Vagina (tissue), 2 donors: ENCODE data around the gene CD4. TPM values are rescaled to one million over a fixed set of nuclear protein-coding genes. Genes with fewer than 3 reads are reported as not detected.

Experiments used
- DNase-seq, 2 donors: peaks; one replicate each; pipeline ENCODE4 v3.0.0-alpha.2; 2017; ENCODE audit errors: extremely low spot score in 2 of 2
- H3K27ac ChIP-seq: fragments of 200-600 bp; sonication (generic); one replicate; pipeline ENCODE4 v1.5.1; 2019
- H3K27me3 ChIP-seq: fragments of 200-600 bp; sonication (generic); one replicate; pipeline ENCODE4 v1.5.1; 2019
- H3K36me3 ChIP-seq, 2 donors: fragments of 200-600 bp; sonication (generic); one replicate each; pipeline ENCODE4 v1.5.1; 2017 to 2019
- H3K4me1 ChIP-seq: fragments of 200-600 bp; sonication (generic); one replicate; pipeline ENCODE4 v1.5.1; 2019
- H3K4me3 ChIP-seq, 2 donors: fragments of 200-600 bp; sonication (generic); 1 replicate in 1 of 2; 2 replicates in 1 of 2; pipeline ENCODE4 v1.5.1; 2016 to 2019
- H3K9me3 ChIP-seq: fragments of 200-600 bp; sonication (generic); one replicate; pipeline ENCODE4 v1.5.1; 2019
- POLR2A ChIP-seq, 2 donors: fragments of 450-650 bp; IDR thresholded peaks; one replicate each; pipeline ENCODE4 v1.6.1; 2017; ENCODE audit warnings: antibody characterized with exemption in 2 of 2, mild to moderate bottlenecking in 2 of 2, moderate library complexity in 2 of 2
- POLR2AphosphoS5 ChIP-seq, 2 donors: sonication (generic); formaldehyde crosslinking; IDR thresholded peaks; one replicate each; pipeline ENCODE4 v1.9.0; 2017; ENCODE audit warnings: antibody characterized with exemption in 2 of 2, mild to moderate bottlenecking in 2 of 2, low read depth in 1 of 2; ENCODE audit not compliant: insufficient read depth in 1 of 2
- intact Hi-C: fragments of 100-400 bp; cut with DNase I; formaldehyde crosslinking; loops from one replicate; pipeline ENCODE4 v1.15.1; 2023
- total RNA-seq: library from RNA; depleted of rRNA; stranded (reverse); fragments of >200 nt; gene quantifications from one replicate; pipeline ENCODE4 v1.2.3, GENCODE V29; 2016
- TF ChIP-seq, protein P1 (sequence below), 3 experiments: fragments of 450-650 bp in 2 of 3; fragments of 200-600 bp in 1 of 3; sonication (generic) in 1 of 3; IDR thresholded peaks; one replicate each; pipeline ENCODE4 v1.5.1; 2017 to 2019; ENCODE audit warnings: antibody characterized with exemption in 3 of 3, mild to moderate bottlenecking in 2 of 3, moderate library complexity in 2 of 3

CD4 gene
- total RNA-seq, 1 donor from 2014 or later, result 14.2 TPM

GRCh38 chr12:6830286-6830890 lies 41.1 kb downstream of the CD4 start:
- Histone ChIP-seq H3K27ac (no peak overlapping the region), H3K9me3 (no peaks in the 10 kb centered on the region), H3K27me3 (no peaks in the 10 kb centered on the region), H3K4me1 (peaks cover 35% of the 10 kb centered on the region), H3K36me3 (peaks cover 0 to 9% of the 10 kb centered on the region in 2 donors), H3K4me3 (peak overlapping the region in 1 of 2 donors; percentile 90)
- intact Hi-C loops, result no loop called here
- TF ChIP-seq POLR2AphosphoS5 (IDR thresholded peaks at IDR 0.05; ENCODE audit: insufficient read depth in 1 of 2, low read depth in 1 of 2), result no peak
- TF ChIP-seq, protein P1, sequence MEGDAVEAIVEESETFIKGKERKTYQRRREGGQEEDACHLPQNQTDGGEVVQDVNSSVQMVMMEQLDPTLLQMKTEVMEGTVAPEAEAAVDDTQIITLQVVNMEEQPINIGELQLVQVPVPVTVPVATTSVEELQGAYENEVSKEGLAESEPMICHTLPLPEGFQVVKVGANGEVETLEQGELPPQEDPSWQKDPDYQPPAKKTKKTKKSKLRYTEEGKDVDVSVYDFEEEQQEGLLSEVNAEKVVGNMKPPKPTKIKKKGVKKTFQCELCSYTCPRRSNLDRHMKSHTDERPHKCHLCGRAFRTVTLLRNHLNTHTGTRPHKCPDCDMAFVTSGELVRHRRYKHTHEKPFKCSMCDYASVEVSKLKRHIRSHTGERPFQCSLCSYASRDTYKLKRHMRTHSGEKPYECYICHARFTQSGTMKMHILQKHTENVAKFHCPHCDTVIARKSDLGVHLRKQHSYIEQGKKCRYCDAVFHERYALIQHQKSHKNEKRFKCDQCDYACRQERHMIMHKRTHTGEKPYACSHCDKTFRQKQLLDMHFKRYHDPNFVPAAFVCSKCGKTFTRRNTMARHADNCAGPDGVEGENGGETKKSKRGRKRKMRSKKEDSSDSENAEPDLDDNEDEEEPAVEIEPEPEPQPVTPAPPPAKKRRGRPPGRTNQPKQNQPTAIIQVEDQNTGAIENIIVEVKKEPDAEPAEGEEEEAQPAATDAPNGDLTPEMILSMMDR (IDR thresholded peaks at IDR 0.05), result no peak
- TF ChIP-seq POLR2A (IDR thresholded peaks at IDR 0.05), result no peak
- no peak for DNase-seq

DNA sequence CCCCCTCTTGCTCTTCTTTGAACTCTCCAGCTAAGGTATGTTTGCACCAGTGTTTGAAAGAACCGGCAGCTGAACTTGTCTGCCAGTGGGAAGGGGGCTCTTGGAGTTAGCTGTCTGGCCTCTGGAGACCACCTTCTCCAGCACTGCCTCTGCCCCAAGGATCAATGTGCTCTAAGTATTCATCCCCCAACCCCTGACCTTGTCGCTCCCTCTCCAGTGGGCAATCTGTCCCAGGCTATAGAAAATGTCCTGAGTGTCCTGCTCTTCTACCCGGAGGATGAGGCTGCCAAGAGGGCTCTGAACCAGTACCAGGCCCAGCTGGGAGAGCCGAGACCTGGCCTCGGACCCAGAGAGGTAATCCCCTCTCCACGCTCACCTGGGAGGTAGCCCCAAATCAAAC lies 41.7 kb downstream of the CD4 start:
- Histone ChIP-seq H3K27ac (no peak overlapping the region), H3K4me3 (no peak overlapping the region), H3K9me3 (no peaks in the 10 kb centered on the region), H3K27me3 (no peaks in the 10 kb centered on the region), H3K36me3 (peaks cover 0 to 9% of the 10 kb centered on the region in 2 donors), H3K4me1 (peaks cover 29% of the 10 kb centered on the region)
- no peak for TF ChIP-seq POLR2A (IDR thresholded peaks at IDR 0.05)
- TF ChIP-seq, protein P1 (IDR thresholded peaks at IDR 0.05), result no peak
- no peak for TF ChIP-seq POLR2AphosphoS5 (IDR thresholded peaks at IDR 0.05; ENCODE audit: insufficient read depth in 1 of 2, low read depth in 1 of 2)
- intact Hi-C loops, result no loop called here
- DNase-seq, result no peak

DNA sequence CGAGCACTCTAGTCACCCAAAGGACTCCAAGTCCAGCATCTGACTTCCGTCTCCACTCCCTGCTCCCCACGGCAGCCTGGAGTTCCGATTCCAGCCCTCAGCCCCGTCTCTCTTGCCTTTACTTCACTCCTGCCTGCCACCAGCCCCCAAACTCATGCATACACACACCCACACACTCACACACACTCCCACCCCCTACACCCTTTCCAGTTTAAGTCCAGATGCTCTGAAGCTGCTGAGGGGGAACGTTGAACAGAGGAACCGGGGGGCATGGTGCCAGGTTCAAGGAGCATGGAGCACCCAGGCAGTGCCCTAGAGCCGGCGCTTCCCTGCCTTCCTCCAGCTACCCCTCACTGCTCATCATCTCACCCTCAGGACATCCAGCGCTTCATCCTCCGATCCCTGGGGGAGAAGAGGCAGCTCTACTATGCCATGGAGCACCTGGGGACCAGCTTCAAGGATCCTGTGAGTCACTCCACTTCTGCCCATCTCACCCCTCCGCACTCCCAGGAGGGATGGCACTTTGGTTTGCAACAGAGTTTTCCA lies 42.2 kb downstream of the CD4 start:
- peaks cover 0 to 9% of the 10 kb centered on the region in 2 donors for H3K36me3 ChIP-seq
- no peak overlapping the region for H3K27ac ChIP-seq
- peaks cover 29% of the 10 kb centered on the region for H3K4me1 ChIP-seq
- TF ChIP-seq POLR2A (IDR thresholded peaks at IDR 0.05) (no peak), POLR2AphosphoS5 (IDR thresholded peaks at IDR 0.05; ENCODE audit: insufficient read depth in 1 of 2, low read depth in 1 of 2) (no peak)
- TF ChIP-seq, protein P1 (IDR thresholded peaks at IDR 0.05), result no peak
- DNase-seq, result no peak
- intact Hi-C loops, result no loop called here
- no peak overlapping the region for H3K4me3 ChIP-seq
- H3K9me3 ChIP-seq, result no peaks in the 10 kb centered on the region
- no peaks in the 10 kb centered on the region for H3K27me3 ChIP-seq

- DNase-seq, result no peak
- peaks cover 0 to 13% of the 10 kb centered on the region in 2 donors for H3K36me3 ChIP-seq
Observed at GRCh38 chr12:6832125-6832524, 42.8 kb downstream of the CD4 start.

More at GRCh38 chr12:6832125-6832524, 42.8 kb downstream of the CD4 start:
- TF ChIP-seq, protein P1 (IDR thresholded peaks at IDR 0.05), result no peak
- TF ChIP-seq POLR2A (IDR thresholded peaks at IDR 0.05) (no peak), POLR2AphosphoS5 (IDR thresholded peaks at IDR 0.05; ENCODE audit: insufficient read depth in 1 of 2, low read depth in 1 of 2) (no peak)
- H3K9me3 ChIP-seq, result no peaks in the 10 kb centered on the region
- H3K27me3 ChIP-seq, result no peaks in the 10 kb centered on the region
- intact Hi-C loops, result no loop called here
- H3K27ac ChIP-seq, result no peak overlapping the region
- H3K4me3 ChIP-seq, result no peak overlapping the region
- peaks cover 23% of the 10 kb centered on the region for H3K4me1 ChIP-seq
